H1 (cell line): Measurements from ENCODE around the gene DBP. TPM values are rescaled to one million over a fixed set of nuclear protein-coding genes. Genes with fewer than 3 reads are reported as not detected.

ENCODE experiments used
- CTCF ChIA-PET: fragments of 300-600 bp; sonication (Branson Sonifier 250); formaldehyde crosslinking; loops from one replicate; lab custom pipeline; 2021; ENCODE audit not compliant: partially characterized antibody; lab: Charles Lee
- POLR2A ChIA-PET: fragments of 300-600 bp; sonication (Branson Sonifier 250); formaldehyde crosslinking; loops from one replicate; lab custom pipeline; 2021; ENCODE audit warnings: inconsistent platforms; ENCODE audit not compliant: partially characterized antibody; lab: Charles Lee
- DNase-seq, 2 experiments: peaks; one replicate each; pipeline versions ENCODE4 v3.0.0 to v3.0.0-alpha.2; 2010 to 2022; ENCODE audit warnings: low spot score in 2 of 2, low read depth in 1 of 2, mixed read lengths in 1 of 2
- FAIRE-seq: peaks from 2 replicates; lab custom pipeline; 2011; peaks lifted over from hg19 to GRCh38; lab: Jason Lieb, UNC
- H2AFZ ChIP-seq: 2 replicates; pipeline ENCODE4 v1.8.1; 2012; ENCODE audit warnings: low read length, inconsistent platforms
- H2AK5ac ChIP-seq: 2 replicates; pipeline ENCODE4 v1.6.1; 2013; ENCODE audit warnings: low read depth, low read length
- H2BK120ac ChIP-seq: replicated peaks from 2 replicates; pipeline ENCODE3; 2013; ENCODE audit warnings: low read depth, low read length, inconsistent platforms
- H2BK12ac ChIP-seq: 2 replicates; pipeline ENCODE4 v1.6.1; 2013; ENCODE audit warnings: low read depth, low read length
- H2BK15ac ChIP-seq: 2 replicates; pipeline ENCODE4 v1.6.1; 2013; ENCODE audit warnings: low read length
- H2BK20ac ChIP-seq: 2 replicates; pipeline ENCODE4 v1.6.1; 2013; ENCODE audit warnings: low read length
- H2BK5ac ChIP-seq: 2 replicates; pipeline ENCODE4 v1.6.1; 2013; ENCODE audit warnings: low read depth, low read length
- H3K14ac ChIP-seq: 2 replicates; pipeline ENCODE4 v1.6.1; 2013; ENCODE audit warnings: inconsistent platforms; ENCODE audit not compliant: insufficient read length
- H3K18ac ChIP-seq: 2 replicates; pipeline ENCODE4 v1.6.1; 2013; ENCODE audit warnings: low read length; ENCODE audit errors: extremely low read depth
- H3K23ac ChIP-seq: 2 replicates; pipeline ENCODE4 v1.6.1; 2013; ENCODE audit warnings: inconsistent platforms; ENCODE audit not compliant: insufficient read length
- H3K23me2 ChIP-seq: 2 replicates; pipeline ENCODE4 v1.6.1; 2013; ENCODE audit warnings: low read depth, low read length
- H3K27ac ChIP-seq: 2 replicates; pipeline ENCODE4 v1.6.1; 2011; ENCODE audit warnings: low read depth, low read length, inconsistent platforms
- H3K27me3 ChIP-seq, 4 experiments: replicated peaks in 1 of 4; 1 replicate in 1 of 4; 2 replicates in 3 of 4; pipeline versions ENCODE4 v1.6.1 to v1.8.1; 2011 to 2013; ENCODE audit warnings: low read length in 3 of 4, mild to moderate bottlenecking in 3 of 4, inconsistent platforms in 2 of 4, mixed read lengths in 2 of 4, moderate library complexity in 1 of 4; ENCODE audit not compliant: control insufficient read depth in 3 of 4, insufficient read depth in 3 of 4; ENCODE audit errors: extremely low read depth in 1 of 4
- H3K36me3 ChIP-seq, 4 experiments: 2 replicates each; pipeline versions ENCODE4 v1.6.1 to v1.8.1; 2011 to 2013; ENCODE audit warnings: mild to moderate bottlenecking in 4 of 4, low read length in 3 of 4, moderate library complexity in 2 of 4, control low read depth in 1 of 4, inconsistent platforms in 1 of 4; ENCODE audit not compliant: insufficient read depth in 4 of 4, control insufficient read depth in 2 of 4
- H3K4ac ChIP-seq: replicated peaks from 2 replicates; pipeline ENCODE3; 2013; ENCODE audit warnings: low read length, low read depth, mixed read lengths, inconsistent platforms; ENCODE audit not compliant: insufficient read length
- H3K4me1 ChIP-seq, 4 experiments: replicated peaks in 1 of 4; 1 replicate in 1 of 4; 2 replicates in 3 of 4; pipeline versions ENCODE4 v1.6.1 to v1.8.1; 2011 to 2013; ENCODE audit warnings: low read length in 3 of 4, inconsistent platforms in 2 of 4, mixed read lengths in 1 of 4; ENCODE audit not compliant: insufficient read depth in 4 of 4, control insufficient read depth in 3 of 4
- H3K4me2 ChIP-seq, 2 experiments: 2 replicates each; pipeline versions ENCODE4 v1.6.1 to v1.8.1; 2011 to 2013; ENCODE audit warnings: low read depth in 2 of 2, low read length in 2 of 2, control low read depth in 1 of 2, inconsistent platforms in 1 of 2, mild to moderate bottlenecking in 1 of 2; ENCODE audit not compliant: insufficient read depth in 1 of 2
- H3K4me3 ChIP-seq, 4 experiments: fragments of 200-600, 300-600 bp in 1 of 4; sonication (generic), shearing (Covaris generic), sonication (Bioruptor Twin) in 1 of 4; 2 replicates each; pipeline versions ENCODE4 v1.5.1 to v1.8.1; 2011 to 2016; ENCODE audit warnings: low read length in 4 of 4, low read depth in 3 of 4, control low read depth in 2 of 4, inconsistent platforms in 2 of 4, mild to moderate bottlenecking in 2 of 4, mixed read lengths in 1 of 4, moderate library complexity in 1 of 4; ENCODE audit not compliant: insufficient read depth in 2 of 4; ENCODE audit errors: extremely low read depth in 1 of 4
- H3K56ac ChIP-seq: replicated peaks from 2 replicates; pipeline ENCODE3; 2013; ENCODE audit warnings: low read depth, mild to moderate bottlenecking, mixed read lengths, low read length, inconsistent platforms; ENCODE audit not compliant: insufficient read length
- H3K79me1 ChIP-seq: 2 replicates; pipeline ENCODE4 v1.6.1; 2013; ENCODE audit warnings: low read depth, low read length, control low read depth
- H3K79me2 ChIP-seq, 2 experiments: 2 replicates each; pipeline versions ENCODE4 v1.6.1 to v1.8.1; 2012 to 2013; ENCODE audit warnings: low read length in 2 of 2, mild to moderate bottlenecking in 2 of 2, inconsistent platforms in 1 of 2; ENCODE audit not compliant: insufficient read depth in 2 of 2, control insufficient read depth in 1 of 2
- H3K9ac ChIP-seq, 4 experiments: replicated peaks in 1 of 4; 1 replicate in 1 of 4; 2 replicates in 3 of 4; pipeline versions ENCODE4 v1.6.1 to v1.8.1; 2011 to 2013; ENCODE audit warnings: low read depth in 3 of 4, low read length in 3 of 4, control low read depth in 2 of 4, mild to moderate bottlenecking in 2 of 4, moderate library complexity in 2 of 4, inconsistent platforms in 1 of 4; ENCODE audit errors: extremely low read depth in 1 of 4
- H3K9me3 ChIP-seq, 2 experiments: 2 replicates each; pipeline versions ENCODE4 v1.6.1 to v1.8.1; 2012 to 2013; ENCODE audit warnings: mild to moderate bottlenecking in 2 of 2, moderate library complexity in 2 of 2, control low read depth in 1 of 2, inconsistent platforms in 1 of 2, low read depth in 1 of 2, low read length in 1 of 2, mixed read lengths in 1 of 2; ENCODE audit not compliant: insufficient read depth in 2 of 2
- H4K20me1 ChIP-seq, 2 experiments: replicated peaks in 1 of 2; 2 replicates each; pipeline versions ENCODE3 to v1.8.1; 2011 to 2013; ENCODE audit warnings: inconsistent platforms in 2 of 2, low read length in 2 of 2, mild to moderate bottlenecking in 1 of 2; ENCODE audit not compliant: insufficient read depth in 2 of 2, control insufficient read depth in 1 of 2
- H4K5ac ChIP-seq: 2 replicates; pipeline ENCODE4 v1.6.1; 2013; ENCODE audit warnings: low read length, low read depth, mixed read lengths, inconsistent platforms; ENCODE audit not compliant: insufficient read length
- H4K8ac ChIP-seq: 2 replicates; pipeline ENCODE4 v1.8.0; 2013; ENCODE audit warnings: mild to moderate bottlenecking, moderate library complexity, low read length, inconsistent platforms; ENCODE audit not compliant: insufficient read depth; ENCODE audit errors: extremely low read depth
- H4K91ac ChIP-seq: replicated peaks from 2 replicates; pipeline ENCODE3; 2013; ENCODE audit warnings: low read length, mixed read lengths, inconsistent platforms; ENCODE audit not compliant: insufficient read length
- BACH1 ChIP-seq: IDR thresholded peaks from 2 replicates; pipeline ENCODE4 v1.6.1; 2012; ENCODE audit warnings: low read length, improper control_type of control experiment
- CHD1 ChIP-seq: IDR thresholded peaks from 2 replicates; pipeline ENCODE4 v1.6.1; 2012; ENCODE audit warnings: low read depth, low read length, improper control_type of control experiment
- EP300 ChIP-seq, 2 experiments: IDR thresholded peaks; 1 replicate in 1 of 2; 2 replicates in 1 of 2; pipeline ENCODE4 v1.6.1; 2011 to 2012; ENCODE audit warnings: low read depth in 2 of 2, low read length in 2 of 2, mild to moderate bottlenecking in 2 of 2, borderline replicate concordance in 1 of 2, inconsistent platforms in 1 of 2, moderate library complexity in 1 of 2
- RBBP5 ChIP-seq: IDR thresholded peaks from 2 replicates; pipeline ENCODE4 v1.7.1; 2012; ENCODE audit warnings: low read depth, mild to moderate bottlenecking, inconsistent platforms, low read length, moderate library complexity, borderline replicate concordance
- RFX5 ChIP-seq: IDR thresholded peaks from 2 replicates; pipeline ENCODE4 v1.6.1; 2011; ENCODE audit warnings: low read depth, low read length, improper control_type of control experiment, borderline replicate concordance
- RNF2 ChIP-seq: fragments of 200-900, 300-1000 bp; sonication (generic); IDR thresholded peaks from 2 replicates; pipeline ENCODE4 v1.7.1; 2016; ENCODE audit warnings: borderline replicate concordance, low read depth, mild to moderate bottlenecking, antibody characterized with exemption, low read length; ENCODE audit not compliant: poor library complexity, severe bottlenecking; ENCODE audit errors: missing control alignments
- SIN3A ChIP-seq, 2 experiments: IDR thresholded peaks in 1 of 2; conservative IDR thresholded peaks in 1 of 2; 2 replicates each; pipeline ENCODE4 v1.6.1; 2011 to 2012; ENCODE audit warnings: low read length in 2 of 2, improper control_type of control experiment in 1 of 2, low read depth in 1 of 2, mild to moderate bottlenecking in 1 of 2
- TBP ChIP-seq: IDR thresholded peaks from 2 replicates; pipeline ENCODE4 v1.6.1; 2011; ENCODE audit warnings: low read depth, low read length, improper control_type of control experiment
- WGBS, 2 experiments: shearing (Covaris generic) in 1 of 2; methylation state at CpG; one replicate each; pipeline versions ENCODE4 v1.1.6 to v1.1.7; 2013 to 2015; ENCODE audit warnings: low lambda C conversion rate in 2 of 2, mixed read lengths in 2 of 2, inconsistent platforms in 1 of 2, low coverage in 1 of 2, missing lambda C conversion rate in 1 of 2; ENCODE audit not compliant: insufficient replicate concordance in 2 of 2, insufficient coverage in 1 of 2, insufficient read length in 1 of 2; ENCODE audit errors: extremely low coverage in 1 of 2, missing lambda C conversion rate in 1 of 2; 5-methylcytosine and 5-hydroxymethylcytosine counted together
- polyA plus RNA-seq, 7 experiments: library from polyadenylated mRNA; depleted of rRNA in 3 of 7; stranded (reverse) in 5 of 7; unstranded in 2 of 7; fragments of >200 nt in 5 of 7; fragments of 200-250 nt in 2 of 7; gene quantifications; 1 replicate in 5 of 7; 2 replicates in 1 of 7; 4 replicates in 1 of 7; pipeline versions ENCODE4 v1.2.1 to v1.2.3, GENCODE V29; 2011 to 2013; ENCODE audit warnings: missing spikeins in 2 of 7, mixed read lengths in 2 of 7
- total RNA-seq: library from RNA; stranded (reverse); fragmentation: NEBNext Ultra II Directional; extraction: Animal tissue kit (Norgen Biotek cat#: 25700); gene quantifications from 2 replicates; pipeline ENCODE4 v1.2.1, GENCODE V29; 2021

Gene DBP
- total and polyA plus RNA-seq, 2 of the 8 experiments (the other 6 are each of a cell fraction or from before 2014, with no cell fraction given): 7.5 to 8.3 TPM

GRCh38 chr19:48659768-48660167 is 22.6 kb upstream of the DBP start:
- Histone ChIP-seq H2BK5ac (no peak overlapping the region), H3K79me1 (no peaks in the 10 kb centered on the region), H2BK15ac (no peak overlapping the region), H3K4me3 (no peak overlapping the region), H4K20me1 (no peaks in the 10 kb centered on the region), H3K23ac (no peak overlapping the region), H4K91ac (no peak overlapping the region), H2AK5ac (no peak overlapping the region), H3K4ac (no peak overlapping the region), H2BK12ac (no peak overlapping the region), H3K4me2 (no peak overlapping the region), H3K9me3 (no peaks in the 10 kb centered on the region; a peak in 2 of 4 replicates), H3K4me1 (peaks cover 0 to 3% (median 0%) of the 10 kb centered on the region in 4 experiments; a peak in 1 of 7 replicates), H2AFZ (no peak overlapping the region), H3K27me3 (no peaks in the 10 kb centered on the region; a peak in 1 of 7 replicates), H3K56ac (no peak overlapping the region), H4K8ac (no peak overlapping the region), H4K5ac (no peak overlapping the region), H3K36me3 (no peaks in the 10 kb centered on the region), H3K14ac (no peak overlapping the region), H3K9ac (no peak overlapping the region), H3K23me2 (no peaks in the 10 kb centered on the region), H3K27ac (no peak overlapping the region), H2BK20ac (no peak overlapping the region), H2BK120ac (no peak overlapping the region), H3K18ac (no peak overlapping the region), H3K79me2 (no peaks in the 10 kb centered on the region)
- 85% methylated on average over 5 of the region's 5 CpGs; no CpG with 5 or more reads in 1 of the 2 experiments for WGBS, 2 experiments
- no peak for TF ChIP-seq RBBP5
- TF ChIP-seq RNF2: no peak
- no peak for TF ChIP-seq SIN3A (conservative IDR thresholded peaks at IDR 0.05 in 1 of 2, IDR thresholded peaks at IDR 0.05 in 1 of 2; ENCODE audit: low read depth in 1 of 2, low read length in 2 of 2)
- peak; percentile 86 for TF ChIP-seq RFX5
- no peak for TF ChIP-seq TBP
- no peak for TF ChIP-seq BACH1
- no peak for TF ChIP-seq CHD1
- no peak for TF ChIP-seq EP300 (IDR thresholded peaks at IDR 0.05; ENCODE audit: borderline replicate concordance in 1 of 2, low read depth in 2 of 2, low read length in 2 of 2)
- ChIA-PET POLR2A (interaction anchor here (1.3 kb wide), 1 partner anchor 14 kb away, joined by 5 read pairs; the partner anchor contains the start of gene CA11), CTCF (interaction anchor here (1.2 kb wide), 1 partner anchor 15 kb away, joined by 4 read pairs; no protein-coding TSS in a partner anchor)
- no peak for DNase-seq
- FAIRE-seq: no peak
